PFSK-1 (cell line): ENCODE measurements around the gene AHNAK2.

Source experiments
- FOXP2 ChIP-seq: optimal IDR thresholded peaks from 2 replicates; pipeline ENCODE3; 2011; ENCODE audit warnings: borderline replicate concordance, control low read depth, inconsistent platforms; ENCODE audit not compliant: insufficient read depth; ENCODE audit errors: extremely low read length, extremely low read depth
- POLR2AphosphoS5 ChIP-seq: IDR thresholded peaks from 2 replicates; pipeline ENCODE4 v1.6.1; 2012; ENCODE audit warnings: low read depth, mild to moderate bottlenecking, control low read depth, low read length, moderate library complexity
- SIN3A ChIP-seq: IDR thresholded peaks from 2 replicates; pipeline ENCODE4 v1.6.1; 2012; ENCODE audit warnings: mild to moderate bottlenecking, low read length, moderate library complexity, borderline replicate concordance; ENCODE audit not compliant: insufficient read depth
- TAF1 ChIP-seq: IDR thresholded peaks from 2 replicates; pipeline ENCODE4 v1.6.1; 2012; ENCODE audit warnings: low read length, control low read depth, borderline replicate concordance; ENCODE audit not compliant: insufficient read depth
- TF ChIP-seq, protein P1 (sequence below), 2 experiments: IDR thresholded peaks; 2 replicates each; pipeline versions ENCODE4 v1.6.1 to v1.8.0; 2011 to 2012; ENCODE audit warnings: low read depth in 2 of 2, low read length in 2 of 2, control low read depth in 1 of 2, inconsistent platforms in 1 of 2, mild to moderate bottlenecking in 1 of 2, moderate library complexity in 1 of 2; ENCODE audit not compliant: insufficient read depth in 1 of 2

Gene AHNAK2

DNA sequence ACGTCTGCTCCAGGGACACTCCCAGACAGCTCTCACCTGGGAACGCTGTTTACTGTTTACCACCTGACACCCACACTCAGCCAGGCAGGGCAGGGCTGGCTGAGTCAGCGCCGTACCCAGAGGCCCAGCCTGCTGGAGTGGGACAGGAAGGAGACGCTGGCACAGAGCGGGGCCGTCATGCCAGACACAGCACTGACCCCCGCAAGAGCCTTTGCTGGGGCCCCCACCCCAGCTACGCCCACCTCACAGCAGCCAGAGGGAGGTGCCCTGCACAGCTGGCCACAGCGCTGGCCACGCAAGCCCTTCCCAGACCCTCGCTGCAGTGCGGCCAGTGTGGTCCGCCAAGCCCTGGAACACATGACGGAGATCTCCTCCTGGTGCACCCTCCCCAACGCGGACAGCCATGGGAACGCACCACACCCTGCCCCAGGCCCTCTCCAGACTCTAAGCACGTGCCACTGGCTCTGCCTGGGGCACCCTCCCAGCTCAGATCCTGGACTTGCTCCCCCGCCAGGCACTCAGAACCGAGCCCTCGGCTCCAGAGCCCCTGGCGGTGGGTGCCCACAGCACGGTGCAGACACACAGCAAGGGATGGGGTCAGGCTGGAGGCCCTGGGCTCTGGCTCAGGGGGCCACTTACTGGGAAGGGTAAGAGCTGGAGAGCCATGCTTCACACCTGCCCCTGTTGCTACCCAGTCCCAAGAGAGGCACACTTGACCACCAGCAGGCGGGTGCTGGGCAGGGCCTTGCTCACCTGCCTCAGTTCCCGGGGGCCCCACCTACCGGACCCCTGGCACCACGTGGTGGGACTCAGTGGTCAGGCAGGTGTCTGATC lies 5.7 kb downstream of the AHNAK2 start:
- TF ChIP-seq, protein P1, sequence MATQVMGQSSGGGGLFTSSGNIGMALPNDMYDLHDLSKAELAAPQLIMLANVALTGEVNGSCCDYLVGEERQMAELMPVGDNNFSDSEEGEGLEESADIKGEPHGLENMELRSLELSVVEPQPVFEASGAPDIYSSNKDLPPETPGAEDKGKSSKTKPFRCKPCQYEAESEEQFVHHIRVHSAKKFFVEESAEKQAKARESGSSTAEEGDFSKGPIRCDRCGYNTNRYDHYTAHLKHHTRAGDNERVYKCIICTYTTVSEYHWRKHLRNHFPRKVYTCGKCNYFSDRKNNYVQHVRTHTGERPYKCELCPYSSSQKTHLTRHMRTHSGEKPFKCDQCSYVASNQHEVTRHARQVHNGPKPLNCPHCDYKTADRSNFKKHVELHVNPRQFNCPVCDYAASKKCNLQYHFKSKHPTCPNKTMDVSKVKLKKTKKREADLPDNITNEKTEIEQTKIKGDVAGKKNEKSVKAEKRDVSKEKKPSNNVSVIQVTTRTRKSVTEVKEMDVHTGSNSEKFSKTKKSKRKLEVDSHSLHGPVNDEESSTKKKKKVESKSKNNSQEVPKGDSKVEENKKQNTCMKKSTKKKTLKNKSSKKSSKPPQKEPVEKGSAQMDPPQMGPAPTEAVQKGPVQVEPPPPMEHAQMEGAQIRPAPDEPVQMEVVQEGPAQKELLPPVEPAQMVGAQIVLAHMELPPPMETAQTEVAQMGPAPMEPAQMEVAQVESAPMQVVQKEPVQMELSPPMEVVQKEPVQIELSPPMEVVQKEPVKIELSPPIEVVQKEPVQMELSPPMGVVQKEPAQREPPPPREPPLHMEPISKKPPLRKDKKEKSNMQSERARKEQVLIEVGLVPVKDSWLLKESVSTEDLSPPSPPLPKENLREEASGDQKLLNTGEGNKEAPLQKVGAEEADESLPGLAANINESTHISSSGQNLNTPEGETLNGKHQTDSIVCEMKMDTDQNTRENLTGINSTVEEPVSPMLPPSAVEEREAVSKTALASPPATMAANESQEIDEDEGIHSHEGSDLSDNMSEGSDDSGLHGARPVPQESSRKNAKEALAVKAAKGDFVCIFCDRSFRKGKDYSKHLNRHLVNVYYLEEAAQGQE (IDR thresholded peaks at IDR 0.05; ENCODE audit: insufficient read depth in 1 of 2, low read depth in 2 of 2, low read length in 2 of 2): no peak
- TF ChIP-seq POLR2AphosphoS5: no peak
- no peak for TF ChIP-seq TAF1
- TF ChIP-seq FOXP2: no peak
- no peak for TF ChIP-seq SIN3A

DNA sequence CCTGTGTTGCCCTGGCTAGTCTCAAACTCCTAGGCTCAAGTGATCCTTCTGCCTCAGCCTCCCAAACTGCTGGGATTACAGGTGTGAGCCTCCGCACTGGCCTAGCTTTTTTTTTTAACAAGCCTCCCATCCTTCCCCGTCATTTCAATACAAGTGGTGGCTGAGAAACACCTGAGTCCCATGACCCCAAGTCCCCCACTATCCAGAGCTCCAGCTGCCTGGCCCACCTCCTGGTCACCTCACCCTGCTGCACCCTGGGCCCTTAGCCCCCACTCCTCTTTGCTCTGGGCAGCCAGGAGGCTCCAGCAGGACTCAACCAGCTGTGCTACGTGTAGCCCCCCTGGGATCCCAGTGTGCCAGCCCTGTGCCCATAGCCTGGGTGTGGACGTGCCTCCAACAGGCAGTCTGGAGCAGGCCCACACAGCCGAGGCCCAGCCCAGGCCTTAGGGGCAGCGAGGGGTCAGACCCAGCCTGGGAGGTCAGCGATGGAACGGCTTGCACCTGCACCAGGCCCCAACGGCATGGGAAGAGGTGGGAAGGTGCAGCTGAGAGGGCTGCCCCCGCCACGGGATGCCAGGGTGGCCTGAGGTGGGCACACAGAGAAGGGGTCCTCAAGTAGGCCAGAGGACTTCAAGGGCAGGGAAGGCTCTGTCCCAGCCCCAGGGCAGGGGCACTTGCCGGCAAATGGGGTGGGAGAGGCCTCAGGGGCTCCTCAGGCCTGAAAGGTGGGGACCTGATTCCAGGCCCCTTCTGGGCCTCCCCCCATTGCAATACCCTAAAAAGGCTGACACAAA lies 6.5 kb downstream of the AHNAK2 start:
- no peak for TF ChIP-seq TAF1
- TF ChIP-seq, protein P1 (IDR thresholded peaks at IDR 0.05; ENCODE audit: insufficient read depth in 1 of 2, low read depth in 2 of 2, low read length in 2 of 2): no peak
- no peak for TF ChIP-seq SIN3A
- TF ChIP-seq POLR2AphosphoS5: no peak
- no peak for TF ChIP-seq FOXP2

DNA sequence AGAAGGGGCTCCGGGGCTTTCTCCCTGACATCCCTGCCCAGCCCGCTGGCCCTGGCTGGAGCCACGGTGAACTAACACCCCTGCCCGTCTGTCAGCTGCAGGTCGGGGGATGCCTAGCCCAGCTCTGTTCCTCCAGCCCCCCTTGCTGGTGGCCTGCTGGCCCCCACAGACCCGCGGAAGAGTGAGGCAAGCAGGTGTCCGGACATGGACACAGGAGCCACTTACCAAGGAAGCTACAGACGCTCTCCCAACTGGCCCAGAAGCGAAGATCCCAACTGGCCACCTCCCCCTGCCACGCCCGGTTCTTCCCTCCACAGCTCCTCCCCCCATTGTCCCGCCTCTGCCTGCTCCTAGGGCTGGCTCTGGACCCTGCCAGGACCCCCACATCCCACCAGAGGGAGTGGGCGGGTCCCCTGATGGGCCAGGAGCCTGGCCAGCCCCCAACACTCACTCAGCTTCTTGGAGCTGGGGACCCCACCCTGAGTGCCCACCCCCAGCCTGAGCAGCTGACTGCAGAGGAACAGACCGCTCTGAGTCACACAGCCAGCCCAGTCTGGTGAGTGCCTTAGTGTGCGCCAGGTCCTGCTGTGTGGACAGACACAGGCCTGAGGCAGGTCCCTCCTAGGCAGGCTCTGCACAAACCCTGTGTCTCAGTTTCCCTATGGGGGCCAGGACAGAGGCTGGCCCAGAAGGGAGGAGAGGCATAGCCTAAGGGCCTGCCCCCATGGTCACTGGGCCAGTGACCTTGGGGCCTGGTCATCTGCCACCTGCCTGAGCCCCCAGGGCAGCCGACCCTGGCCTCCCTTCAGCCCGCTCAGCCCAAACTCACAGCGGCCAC lies 7.7 kb downstream of the AHNAK2 start:
- TF ChIP-seq TAF1 (no peak), FOXP2 (no peak), POLR2AphosphoS5 (no peak), SIN3A (no peak)
- TF ChIP-seq, protein P1 (IDR thresholded peaks at IDR 0.05; ENCODE audit: insufficient read depth in 1 of 2, low read depth in 2 of 2, low read length in 2 of 2): no peak

DNA sequence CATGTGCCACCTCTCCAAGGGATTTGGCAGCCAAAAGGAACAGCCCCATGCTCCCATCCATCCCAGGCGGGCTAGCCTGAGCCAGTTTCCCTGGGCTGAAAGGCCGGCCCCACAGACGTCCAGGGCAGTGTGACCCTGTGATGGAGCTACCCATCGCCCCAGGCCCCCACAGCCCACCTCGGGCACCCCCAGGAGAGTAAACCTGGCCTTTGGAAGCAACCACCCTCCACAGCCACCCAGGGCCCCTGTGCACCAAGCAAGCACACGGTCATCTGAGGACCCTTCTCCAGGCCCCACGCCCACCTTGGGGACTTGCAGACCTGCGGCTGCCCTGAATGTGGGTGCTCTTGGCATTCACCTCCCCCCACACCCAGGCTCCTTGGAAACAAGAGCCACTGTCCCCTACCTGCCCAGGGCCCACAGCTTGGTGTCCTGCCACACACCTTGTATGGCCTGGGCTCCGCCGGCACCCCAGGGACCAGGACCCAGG lies 8.4 kb downstream of the AHNAK2 start:
- TF ChIP-seq, protein P1 (IDR thresholded peaks at IDR 0.05; ENCODE audit: insufficient read depth in 1 of 2, low read depth in 2 of 2, low read length in 2 of 2): no peak
- TF ChIP-seq FOXP2 (no peak), TAF1 (no peak), SIN3A (no peak), POLR2AphosphoS5 (no peak)
